GM18511 (cell line): Measurements from ENCODE around the gene METTL25.
"Not testable (repeated sequence)": the region's sequence is repeated elsewhere in the genome, so short reads cannot be mapped to it uniquely, and the experiment has no call there.

Experiments
- ATAC-seq: cut with Tn5 transposase; IDR thresholded peaks from one replicate; pipeline ENCODE4 v1.9.1; 2021; ENCODE audit warnings: mild to moderate bottlenecking, moderate library complexity; ENCODE audit not compliant: unreplicated experiment

The METTL25 gene

GRCh38 chr12:82358200-82359114 lies at the start of gene METTL25, which contains the start of gene CCDC59:
METTL25 (plus strand) TSS chr12:82358529; CDS start chr12:82358566, 37 bp downstream.
CCDC59 (minus strand) TSS chr12:82358387; CDS start chr12:82358376, 11 bp downstream.
- peak; percentile 95 for ATAC-seq

- no peak for ATAC-seq
Measured at GRCh38 chr12:82314406-82314892, 43.9 kb upstream of the METTL25 start.

GRCh38 chr12:82319276-82319675 lies 39.1 kb upstream of the METTL25 start:
- no peak for ATAC-seq

GRCh38 chr12:82325540-82326336 lies 32.6 kb upstream of the METTL25 start:
- ATAC-seq, result no peak

- peak; percentile 65 for ATAC-seq
Measured at GRCh38 chr12:82326905-82327503, 31.3 kb upstream of the METTL25 start.

- ATAC-seq, result no peak
Measured at GRCh38 chr12:82327861-82328260, 30.5 kb upstream of the METTL25 start.

- ATAC-seq, result no peak
Measured at GRCh38 chr12:82329508-82329907, 28.8 kb upstream of the METTL25 start.

GRCh38 chr12:82350161-82350560 lies 8.2 kb upstream of the METTL25 start:
- ATAC-seq, result no peak

GRCh38 chr12:82351390-82351789 lies 6.9 kb upstream of the METTL25 start:
- no peak for ATAC-seq

- ATAC-seq, result no peak
Measured at GRCh38 chr12:82357340-82357739, 989 bp upstream of the METTL25 start.

- ATAC-seq, result no peak
Measured at GRCh38 chr12:82357845-82358199, 507 bp upstream of the METTL25 start.

- ATAC-seq, result peak; percentile 16
Measured at GRCh38 chr12:82359115-82359478, 768 bp downstream of the METTL25 start.

GRCh38 chr12:82360834-82361233 lies 2.5 kb downstream of the METTL25 start:
- not testable (repeated sequence) for ATAC-seq

- no peak for ATAC-seq
Measured at GRCh38 chr12:82361461-82361915, 3.2 kb downstream of the METTL25 start.

- no peak for ATAC-seq
Measured at GRCh38 chr12:82363990-82364389, 5.7 kb downstream of the METTL25 start.

GRCh38 chr12:82366197-82366596 lies 7.9 kb downstream of the METTL25 start:
- peak; percentile 63 for ATAC-seq

GRCh38 chr12:82375201-82375600 lies 16.9 kb downstream of the METTL25 start:
- no peak for ATAC-seq

- ATAC-seq, result no peak
Measured at GRCh38 chr12:82378997-82379396, 20.7 kb downstream of the METTL25 start.

GRCh38 chr12:82383930-82384552 lies 25.7 kb downstream of the METTL25 start:
- peak; percentile 75 for ATAC-seq

- ATAC-seq, result no peak
Measured at GRCh38 chr12:82398879-82399278, 40.5 kb downstream of the METTL25 start.

- ATAC-seq, result no peak
Measured at GRCh38 chr12:82400819-82401218, 42.5 kb downstream of the METTL25 start.
